B cell (primary cell): ENCODE measurements around the gene WTAP.

Experiments
- CTCF ChIP-seq: fragments of 200-600 bp; IDR thresholded peaks from one replicate; pipeline ENCODE4 v1.8.0; 2022; ENCODE audit warnings: antibody characterized with exemption, mild to moderate bottlenecking
- EZH2 ChIP-seq: IDR thresholded peaks from 2 replicates; pipeline ENCODE4 v1.6.1; 2012; ENCODE audit warnings: borderline replicate concordance, low read depth, mild to moderate bottlenecking, moderate library complexity, low read length; ENCODE audit not compliant: insufficient read depth, poor library complexity, severe bottlenecking

- TF ChIP-seq CTCF: no peak
- TF ChIP-seq EZH2: no peak
Measured at GRCh38 chr6:159759645-159760044, 32.3 kb downstream of the WTAP start.
